MV-4-11 (cell line): ENCODE measurements around the gene STXBP5L.
"Not testable (repeated sequence)": the region's sequence is repeated elsewhere in the genome, so short reads cannot be mapped to it uniquely, and the experiment has no call there.

Source experiments
- DNase-seq: peaks from one replicate; lab custom pipeline; 2025; lab: John Stamatoyannopoulos, UW

Gene STXBP5L

GRCh38 chr3:121231872-121232271 is 323.9 kb downstream of the STXBP5L start:
- DNase-seq = no peak

GRCh38 chr3:121232309-121233225 is 324.6 kb downstream of the STXBP5L start:
- no peak for DNase-seq

GRCh38 chr3:121243208-121243607 is 335.2 kb downstream of the STXBP5L start:
- no peak for DNase-seq

- DNase-seq = no peak
Observed at GRCh38 chr3:121252676-121253075, 344.7 kb downstream of the STXBP5L start.

GRCh38 chr3:121269389-121269788 is 361.4 kb downstream of the STXBP5L start:
- DNase-seq = peak; percentile 27

- DNase-seq = no peak
Observed at GRCh38 chr3:121274411-121274810, 366.4 kb downstream of the STXBP5L start.

- DNase-seq = no peak
Observed at GRCh38 chr3:121295452-121295851, 387.4 kb downstream of the STXBP5L start.

GRCh38 chr3:121295979-121296378 is 388.0 kb downstream of the STXBP5L start:
- no peak for DNase-seq

- DNase-seq = no peak
Observed at GRCh38 chr3:121324320-121324719, 416.3 kb downstream of the STXBP5L start.

GRCh38 chr3:121330118-121330517 is 422.1 kb downstream of the STXBP5L start:
- no peak for DNase-seq

GRCh38 chr3:121330634-121331033 is 422.6 kb downstream of the STXBP5L start:
- DNase-seq = no peak

GRCh38 chr3:121355960-121356359 is 448.0 kb downstream of the STXBP5L start:
- not testable (repeated sequence) for DNase-seq

GRCh38 chr3:121362035-121362734 is 454.2 kb downstream of the STXBP5L start:
- no peak for DNase-seq

- not testable (repeated sequence) for DNase-seq
Observed at GRCh38 chr3:121388308-121388707, 480.3 kb downstream of the STXBP5L start.

GRCh38 chr3:121395967-121396366 is 488.0 kb downstream of the STXBP5L start:
- not testable (repeated sequence) for DNase-seq

- DNase-seq = not testable (repeated sequence)
Observed at GRCh38 chr3:121398051-121398450, 490.0 kb downstream of the STXBP5L start.

GRCh38 chr3:121399820-121400219 is 491.8 kb downstream of the STXBP5L start:
- no peak for DNase-seq

GRCh38 chr3:121405631-121406030 is 497.6 kb downstream of the STXBP5L start:
- no peak for DNase-seq

GRCh38 chr3:121411523-121411922 is 503.5 kb downstream of the STXBP5L start:
- no peak for DNase-seq

- no peak for DNase-seq
Observed at GRCh38 chr3:121414924-121415323, 506.9 kb downstream of the STXBP5L start.

GRCh38 chr3:121418182-121418581 is 510.2 kb downstream of the STXBP5L start:
- DNase-seq = no peak

- DNase-seq = no peak
Observed at GRCh38 chr3:121424549-121424948, 516.5 kb downstream of the STXBP5L start.

- no peak for DNase-seq
Observed at GRCh38 chr3:121430664-121431215, 522.7 kb downstream of the STXBP5L start.
